ENCODE measurements around the gene CCDC13.

DNA sequence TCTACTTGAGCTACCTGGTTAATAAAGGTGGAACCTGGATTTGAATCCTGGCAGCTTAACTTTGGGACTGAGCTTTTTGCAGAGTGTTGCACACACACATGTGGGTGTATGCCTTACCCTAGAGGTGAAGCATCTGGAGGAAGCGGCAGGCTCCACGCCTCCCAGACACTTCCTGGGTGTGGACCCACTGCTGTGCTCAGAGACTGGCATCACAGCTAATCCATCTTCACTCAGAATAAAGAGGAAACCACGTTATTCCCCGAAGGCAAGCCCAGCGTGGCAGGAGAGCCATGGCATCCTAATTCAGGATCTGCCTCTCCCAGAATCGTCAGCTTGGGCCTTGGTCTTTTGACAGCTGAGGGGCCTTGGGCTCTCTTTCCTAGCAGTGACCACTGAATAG is 25.5 kb downstream of the CCDC13 start:
- TF ChIP-seq, protein P1, sequence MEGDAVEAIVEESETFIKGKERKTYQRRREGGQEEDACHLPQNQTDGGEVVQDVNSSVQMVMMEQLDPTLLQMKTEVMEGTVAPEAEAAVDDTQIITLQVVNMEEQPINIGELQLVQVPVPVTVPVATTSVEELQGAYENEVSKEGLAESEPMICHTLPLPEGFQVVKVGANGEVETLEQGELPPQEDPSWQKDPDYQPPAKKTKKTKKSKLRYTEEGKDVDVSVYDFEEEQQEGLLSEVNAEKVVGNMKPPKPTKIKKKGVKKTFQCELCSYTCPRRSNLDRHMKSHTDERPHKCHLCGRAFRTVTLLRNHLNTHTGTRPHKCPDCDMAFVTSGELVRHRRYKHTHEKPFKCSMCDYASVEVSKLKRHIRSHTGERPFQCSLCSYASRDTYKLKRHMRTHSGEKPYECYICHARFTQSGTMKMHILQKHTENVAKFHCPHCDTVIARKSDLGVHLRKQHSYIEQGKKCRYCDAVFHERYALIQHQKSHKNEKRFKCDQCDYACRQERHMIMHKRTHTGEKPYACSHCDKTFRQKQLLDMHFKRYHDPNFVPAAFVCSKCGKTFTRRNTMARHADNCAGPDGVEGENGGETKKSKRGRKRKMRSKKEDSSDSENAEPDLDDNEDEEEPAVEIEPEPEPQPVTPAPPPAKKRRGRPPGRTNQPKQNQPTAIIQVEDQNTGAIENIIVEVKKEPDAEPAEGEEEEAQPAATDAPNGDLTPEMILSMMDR (IDR thresholded peaks at IDR 0.05; ENCODE audit: insufficient read depth, low read depth, low read length): no peak
- TF ChIP-seq EZH2 (IDR thresholded peaks at IDR 0.05; ENCODE audit: insufficient read depth, low read length): no peak
